Measurements from ENCODE around the gene LRRC4B.
A peak's percentile ranks its signal among the peaks of the same experiment; 100 is the strongest.

The LRRC4B gene

DNA sequence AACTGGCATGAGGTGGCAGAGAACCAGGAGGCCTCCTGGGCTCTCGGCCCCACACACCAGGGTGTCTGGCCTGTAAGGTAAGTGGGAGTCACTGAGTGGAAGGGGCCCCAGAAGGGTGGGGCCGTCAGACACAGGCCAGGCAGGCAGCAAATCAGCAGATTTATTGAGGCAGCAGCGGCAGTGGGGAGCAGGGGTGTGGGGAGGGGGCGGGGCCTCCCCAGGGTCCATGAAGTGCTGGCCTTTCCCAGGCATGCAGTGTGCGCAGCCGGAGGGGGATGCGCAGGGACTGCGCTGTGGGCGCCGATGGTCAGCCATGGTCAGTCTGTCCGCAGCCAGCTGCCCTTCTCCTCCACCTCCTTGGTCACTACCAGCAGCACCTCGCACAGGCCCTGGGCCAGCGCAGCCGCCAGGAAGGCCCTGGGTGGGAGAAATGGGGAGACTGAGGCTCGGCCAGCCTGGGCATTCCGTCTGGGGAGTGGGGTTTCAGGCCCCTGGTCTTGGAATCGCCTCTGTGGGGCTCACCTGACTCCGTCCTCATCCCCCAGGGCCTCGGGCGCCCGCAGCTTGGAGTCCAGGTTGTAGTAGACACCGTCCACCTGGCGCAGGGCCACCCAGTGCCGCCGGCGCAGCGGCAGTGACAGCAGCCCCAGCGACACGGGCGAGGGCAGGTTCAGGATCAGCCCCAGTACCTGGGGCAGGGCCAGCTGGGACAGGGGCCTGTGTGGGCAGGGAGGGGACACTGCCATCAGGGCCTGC, 62.2 kb downstream of the LRRC4B start:
- no peak for DNase-seq

DNA sequence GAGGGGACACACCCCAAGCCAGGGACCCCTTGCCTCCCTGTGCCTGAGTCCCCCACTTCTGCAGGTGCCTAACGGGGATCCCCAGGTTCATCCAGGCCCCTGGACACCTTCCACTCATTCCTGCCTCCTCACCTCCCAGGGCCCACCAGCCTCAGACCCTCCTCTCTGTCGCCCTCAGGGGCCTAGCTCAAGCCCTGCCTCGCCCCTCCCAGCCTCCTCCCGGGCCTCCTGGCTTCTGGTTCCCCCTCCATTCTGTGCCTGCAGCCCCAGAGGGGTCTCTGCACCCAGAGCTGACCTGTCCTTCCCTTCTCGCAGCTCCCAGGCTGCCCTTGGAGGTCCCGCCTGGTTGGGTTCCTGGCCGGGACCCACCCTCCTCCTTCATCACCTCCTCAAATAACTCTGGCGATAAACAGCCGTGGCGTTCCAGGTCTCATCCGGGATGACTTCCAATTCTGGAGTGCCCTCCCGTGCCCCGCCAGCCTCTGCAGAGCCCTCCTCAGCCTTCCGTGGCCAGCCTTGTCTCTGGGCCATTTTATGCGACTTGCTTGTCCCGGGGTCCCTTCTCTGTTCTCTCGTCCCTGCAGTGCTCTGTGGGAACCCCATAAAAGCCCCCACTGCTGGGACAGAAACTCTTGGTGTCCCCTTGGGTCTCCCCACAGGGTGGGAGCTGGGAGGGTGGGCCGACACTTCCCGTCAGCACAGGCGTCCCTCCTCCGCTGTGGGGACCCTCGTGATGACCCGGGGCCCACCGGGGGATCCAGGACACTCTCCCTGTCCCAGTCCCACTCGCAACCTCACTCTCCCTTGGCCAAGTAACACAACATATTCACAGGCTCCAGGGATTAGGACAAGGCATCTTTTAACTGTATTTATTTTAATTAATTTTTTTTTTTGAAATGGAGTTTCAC, 66.4 kb downstream of the LRRC4B start:
- DNase-seq, result no peak

- DNase-seq, result no peak
Measured at GRCh38 chr19:50501186-50501567, 67.1 kb downstream of the LRRC4B start.

DNA sequence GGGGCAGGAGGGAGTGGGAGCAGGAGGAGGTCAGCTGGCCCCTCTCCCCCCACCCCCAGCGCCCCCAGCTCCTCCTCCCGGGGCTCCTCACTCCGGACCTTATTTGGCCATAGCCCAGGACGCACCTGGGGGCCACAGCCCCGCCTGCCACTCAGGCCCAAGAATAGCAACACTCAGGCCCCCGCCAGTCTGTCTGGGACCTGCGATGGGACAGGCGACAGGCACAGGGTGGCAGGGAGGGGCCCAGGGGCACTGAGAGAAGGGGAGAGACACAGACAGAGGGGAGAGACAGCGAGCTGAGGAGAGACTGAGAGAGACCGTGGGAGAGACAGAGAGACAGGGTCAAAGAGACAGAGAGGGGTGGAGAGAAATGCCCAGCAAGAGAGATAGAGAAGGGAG, 67.5 kb downstream of the LRRC4B start:
- no peak for DNase-seq

- DNase-seq, result no peak
Measured at GRCh38 chr19:50500060-50500752, 68.0 kb downstream of the LRRC4B start.

DNA sequence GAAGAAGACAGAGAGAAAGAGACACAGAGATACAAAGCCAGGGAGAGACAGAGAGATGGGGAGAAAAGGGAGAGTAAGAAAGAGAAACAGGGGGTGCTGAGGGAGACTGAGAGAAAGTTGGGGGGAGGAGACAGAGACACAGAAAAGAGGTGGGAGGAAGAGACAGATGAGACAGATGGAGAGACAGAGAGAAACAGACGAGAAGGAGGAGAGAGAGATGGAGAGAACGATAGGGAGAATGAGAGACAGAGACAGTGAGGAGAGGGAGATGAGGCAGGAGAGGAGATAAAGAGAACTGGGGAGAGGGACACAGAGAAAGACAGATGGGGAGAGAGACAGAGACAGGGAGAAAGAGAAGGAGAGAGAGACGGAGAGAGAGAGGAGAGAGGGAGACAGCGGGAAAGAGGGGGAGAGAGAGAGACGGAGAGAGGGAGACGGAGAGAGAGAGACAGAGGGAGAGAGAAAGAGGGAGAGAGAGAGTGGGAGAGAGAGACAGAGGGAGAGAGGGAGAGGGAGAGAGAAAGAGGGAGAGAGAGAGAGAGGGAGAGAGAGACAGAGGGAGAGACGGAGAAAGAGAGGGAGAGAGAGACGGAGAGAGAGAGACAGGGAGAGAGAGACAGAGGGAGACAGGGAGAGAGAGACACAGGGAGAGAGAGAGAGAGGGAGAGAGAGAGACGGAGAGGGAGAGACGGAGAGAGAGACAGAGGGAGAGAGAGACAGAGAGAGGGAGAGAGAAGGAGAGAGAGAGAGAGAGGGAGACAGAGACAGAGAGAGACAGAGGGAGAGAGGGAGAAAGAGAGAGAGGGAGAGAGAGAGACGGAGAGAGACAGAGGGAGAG, 69.8 kb downstream of the LRRC4B start:
- DNase-seq, result no peak

DNA sequence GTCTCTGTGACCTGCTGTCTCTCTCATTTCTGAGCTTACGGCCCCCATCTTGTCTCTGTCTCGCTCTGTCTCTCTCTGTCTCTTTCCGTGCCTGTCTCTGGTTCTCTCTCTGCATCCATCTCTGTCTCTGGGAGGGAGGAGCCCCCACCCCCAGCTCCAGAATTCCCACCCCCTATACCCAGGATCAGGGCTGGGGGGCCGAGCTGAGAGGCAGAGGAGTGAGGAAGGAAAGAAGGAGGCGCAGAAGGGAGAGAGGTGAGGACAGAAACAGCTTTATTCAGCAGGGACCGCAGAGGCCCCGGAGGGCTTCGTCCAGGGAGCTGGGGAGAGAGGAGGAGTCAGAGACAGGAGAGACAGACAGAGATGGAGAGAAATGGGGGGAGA, 71.2 kb downstream of the LRRC4B start:
- no peak for DNase-seq

DNA sequence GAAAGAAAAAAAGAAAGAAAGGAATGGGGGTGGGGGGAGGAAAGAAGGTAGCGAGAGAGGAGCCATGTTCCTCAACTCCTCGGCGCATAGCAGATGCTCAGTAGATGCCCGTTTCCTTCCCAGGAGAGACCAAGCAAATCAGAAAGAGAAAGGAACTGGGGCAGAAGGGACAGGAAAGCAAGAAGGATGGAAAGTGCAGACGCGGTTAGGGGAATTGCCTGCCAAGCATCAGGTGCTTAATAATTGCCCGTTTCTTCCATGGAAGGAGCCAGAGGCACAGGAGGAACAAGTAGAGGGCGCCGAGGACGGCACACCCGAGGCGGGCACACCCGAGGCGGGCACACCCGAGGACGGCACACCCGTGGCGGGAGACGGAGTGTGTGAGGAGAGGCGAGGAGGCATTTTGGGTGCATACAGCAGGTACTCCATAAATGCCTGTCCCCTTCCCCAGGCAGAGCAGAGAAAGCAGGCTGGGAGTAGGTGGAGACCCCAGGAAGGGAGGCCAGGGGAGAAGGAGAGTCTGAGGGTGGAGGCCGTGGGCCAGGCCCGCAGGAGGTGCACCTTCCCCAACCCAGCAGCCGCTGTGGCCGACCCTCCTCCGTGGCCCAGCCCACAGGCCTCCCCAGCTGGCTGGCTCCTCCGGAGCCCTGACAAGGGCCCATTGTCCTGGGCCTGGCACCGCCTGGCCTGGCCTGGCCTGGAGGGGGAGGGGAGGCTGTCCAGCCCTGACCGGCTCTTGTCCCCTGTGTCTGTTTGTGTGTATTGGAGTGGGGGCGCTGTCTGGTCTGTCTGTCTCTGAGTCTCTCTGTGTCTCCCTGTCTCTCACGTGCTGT, 71.8 kb downstream of the LRRC4B start:
- DNase-seq, result no peak

DNA sequence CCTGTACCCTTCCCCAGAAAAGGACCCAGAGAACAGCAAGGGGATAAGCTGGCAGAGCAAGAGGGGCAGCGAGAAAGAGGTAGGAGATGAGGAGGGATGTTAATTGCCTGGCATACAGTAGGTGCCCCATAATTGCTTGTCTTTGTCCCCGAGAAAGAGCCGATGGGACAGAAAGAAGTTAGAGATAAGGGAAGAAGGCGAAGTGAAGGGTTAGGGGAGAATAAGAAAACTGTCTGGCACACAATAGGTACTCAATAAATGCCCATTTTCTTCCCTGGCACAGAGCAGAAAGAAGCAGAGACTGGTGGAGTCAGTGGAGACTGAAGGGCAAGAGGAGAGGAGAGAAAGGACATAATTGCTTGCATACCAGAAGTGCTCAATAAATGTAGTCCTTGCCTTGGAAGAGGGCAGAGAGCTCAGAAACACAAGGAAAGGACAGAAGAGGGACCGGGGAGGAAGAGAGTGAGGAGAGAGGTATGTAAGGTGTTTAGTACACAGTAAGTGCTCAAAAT, 73.2 kb downstream of the LRRC4B start:
- no peak for DNase-seq

GRCh38 chr19:50494186-50495019, 73.8 kb downstream of the LRRC4B start:
- no peak for DNase-seq

- no peak for DNase-seq
Measured at GRCh38 chr19:50493171-50493570, 75.1 kb downstream of the LRRC4B start.

DNA sequence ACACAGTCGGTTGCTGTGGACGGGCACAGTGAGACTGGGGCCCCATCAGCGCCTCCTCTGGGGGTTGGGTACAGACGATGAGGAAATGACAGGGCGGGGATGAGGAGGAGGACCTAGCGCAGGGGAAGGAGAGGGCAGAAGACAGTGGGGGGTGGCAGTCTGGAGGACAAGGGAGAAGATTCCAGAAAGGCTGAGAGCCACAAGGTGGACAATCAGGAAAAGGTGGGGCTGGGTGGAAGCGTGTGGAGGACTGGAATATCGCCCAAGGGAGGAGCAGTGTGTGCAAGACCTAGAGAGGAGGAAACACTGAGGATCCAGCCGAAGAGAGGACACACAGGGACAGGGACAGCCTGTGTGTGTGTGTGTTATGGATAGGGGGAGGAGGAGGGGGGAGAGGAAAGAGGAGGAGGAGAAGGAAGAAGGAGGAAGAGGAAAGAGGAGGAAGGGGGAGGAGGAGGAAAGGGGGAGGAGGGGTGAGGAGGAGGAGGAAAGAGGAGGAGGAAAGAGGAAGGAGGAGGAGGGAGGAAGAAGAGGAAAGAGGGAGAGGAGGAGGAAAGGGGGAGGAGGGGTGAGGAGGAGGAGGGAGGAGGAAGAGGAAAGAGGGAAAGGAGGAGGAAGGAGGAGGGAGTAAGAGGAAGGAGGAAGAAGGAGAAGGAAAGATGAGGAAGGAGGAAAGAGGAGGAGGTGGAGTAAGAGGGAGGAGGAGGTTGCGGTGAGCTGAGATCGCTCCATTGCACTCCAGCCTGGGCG, 75.8 kb downstream of the LRRC4B start:
- peak in 1 of 4 experiments; percentile 21 for DNase-seq

GRCh38 chr19:50490991-50491472, 77.2 kb downstream of the LRRC4B start:
- no peak for DNase-seq

GRCh38 chr19:50490411-50490811, 77.8 kb downstream of the LRRC4B start:
- DNase-seq, result no peak

- DNase-seq, result no peak
Measured at GRCh38 chr19:50489461-50490011, 78.7 kb downstream of the LRRC4B start.

- DNase-seq, result no peak
Measured at GRCh38 chr19:50488389-50489194, 79.6 kb downstream of the LRRC4B start.

DNA sequence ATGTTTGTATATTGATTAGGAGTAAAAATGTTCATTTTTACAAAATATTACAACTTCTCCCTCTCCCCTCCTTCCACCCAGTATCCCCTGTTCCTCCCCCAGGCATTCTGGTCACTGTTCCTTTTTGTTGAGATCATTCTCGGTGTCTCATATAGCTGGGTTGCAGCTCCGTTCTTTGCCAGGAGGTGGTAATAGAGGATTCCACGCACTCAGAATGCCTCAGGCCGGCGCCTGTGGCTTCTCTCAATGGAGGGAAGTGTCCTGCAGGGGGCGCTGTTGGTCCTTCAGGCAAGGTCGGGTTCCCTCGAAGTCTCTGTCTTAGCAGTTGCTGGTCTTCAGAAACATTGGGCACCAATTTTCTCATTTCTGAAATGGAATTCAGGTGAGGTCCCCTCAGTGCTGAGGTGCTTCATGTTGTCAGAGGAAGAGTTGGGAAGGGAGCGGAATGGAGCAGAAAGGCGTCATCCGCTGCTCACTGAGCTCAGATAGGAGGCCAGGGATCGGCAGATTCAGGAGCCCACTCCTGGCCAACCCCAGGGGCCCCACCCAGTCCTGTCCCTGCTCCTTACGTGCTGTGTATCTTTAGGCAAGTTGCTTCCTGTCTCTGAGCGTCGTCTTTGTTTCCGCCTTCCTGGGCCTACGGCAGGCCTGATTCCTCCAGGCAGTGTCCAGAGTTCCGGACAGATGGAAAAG, 81.3 kb downstream of the LRRC4B start:
- DNase-seq, result peak in 1 of 4 experiments; percentile 37
